GM19025 (cell line): ENCODE measurements around the gene PBRM1.
"Not testable (repeated sequence)": the region's sequence is repeated elsewhere in the genome, so short reads cannot be mapped to it uniquely, and the experiment has no call there.

Experiments used
- ATAC-seq: cut with Tn5 transposase; IDR thresholded peaks from one replicate; pipeline ENCODE4 v1.9.1; 2021; ENCODE audit warnings: mild to moderate bottlenecking, low read depth, moderate library complexity; ENCODE audit not compliant: unreplicated experiment

PBRM1 gene

GRCh38 chr3:52685709-52686691 lies at the start of gene PBRM1, which contains the start of gene GNL3:
Gene PBRM1, minus strand, starts transcription at chr3:52685913.
Gene GNL3, plus strand, starts transcription at chr3:52686032. Its CDS starts 61 bp downstream, at chr3:52686093.
- peak; percentile 72 for ATAC-seq

DNA sequence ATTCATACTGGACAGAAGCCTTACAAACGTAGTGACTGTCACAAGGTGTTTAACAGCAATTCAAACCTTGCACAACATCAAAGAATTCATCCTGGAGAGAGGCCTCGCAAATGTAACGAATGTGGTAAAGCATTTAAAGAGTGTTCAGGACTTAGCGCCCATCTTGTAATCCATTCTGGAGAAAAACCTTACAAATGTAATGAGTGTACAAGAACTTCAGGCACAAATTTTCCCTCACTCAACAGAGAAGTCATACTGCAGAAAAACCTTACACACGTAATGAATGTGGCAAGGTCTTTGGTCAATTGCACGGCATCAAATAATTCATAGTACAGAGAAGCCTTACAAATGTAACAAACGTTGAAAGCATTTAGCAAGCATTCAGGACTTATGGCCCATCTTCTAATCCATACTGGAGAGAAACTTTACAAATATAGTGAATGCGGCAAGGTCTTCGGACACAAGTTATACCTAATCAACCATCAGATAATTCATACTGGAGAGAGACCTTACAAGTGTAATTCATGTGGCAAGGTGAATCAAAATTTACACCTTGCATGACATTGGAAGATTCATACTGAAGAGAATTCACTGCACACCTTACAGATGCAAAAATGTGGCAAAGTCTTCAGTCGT lies 47.7 kb upstream of the PBRM1 start:
- ATAC-seq: no peak

- ATAC-seq: no peak
Observed at GRCh38 chr3:52731590-52731989, 45.9 kb upstream of the PBRM1 start.

GRCh38 chr3:52730681-52731080 lies 45.0 kb upstream of the PBRM1 start:
- no peak for ATAC-seq

GRCh38 chr3:52728753-52729152 lies 43.0 kb upstream of the PBRM1 start:
- ATAC-seq: not testable (repeated sequence)

- no peak for ATAC-seq
Observed at GRCh38 chr3:52724511-52724910, 38.8 kb upstream of the PBRM1 start.

DNA sequence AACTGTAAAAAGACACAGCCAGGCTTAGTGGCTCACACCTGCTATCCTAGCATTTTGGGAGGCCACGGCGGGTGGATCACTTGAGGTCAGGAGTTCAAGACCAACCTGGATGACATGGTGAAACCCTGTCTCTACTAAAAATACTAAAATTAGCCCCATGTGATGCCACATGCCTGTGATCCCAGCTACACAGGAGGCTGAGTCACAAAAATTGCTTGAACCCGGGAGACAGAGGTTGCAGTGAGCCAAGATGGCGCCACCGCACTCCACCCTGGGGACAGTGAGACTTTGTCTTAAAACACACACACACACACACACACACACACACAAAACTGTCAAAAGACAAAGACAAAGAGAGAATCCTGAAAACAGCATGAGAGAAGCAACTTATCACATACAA lies 38.2 kb upstream of the PBRM1 start:
- ATAC-seq: no peak

- no peak for ATAC-seq
Observed at GRCh38 chr3:52722491-52722890, 36.8 kb upstream of the PBRM1 start.

DNA sequence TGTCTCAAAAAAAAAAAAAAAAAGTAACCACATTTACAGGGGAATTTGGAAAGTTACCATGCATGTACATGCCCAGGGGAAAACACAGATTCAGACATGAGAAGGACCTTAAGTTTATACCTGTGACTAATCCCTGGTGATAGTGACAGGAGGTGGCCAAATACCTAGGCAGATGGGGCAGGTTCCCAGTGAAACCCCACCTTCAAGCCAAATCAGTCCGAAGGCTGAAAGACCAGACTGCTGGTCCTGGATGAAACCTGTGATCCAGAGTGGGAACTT lies 36.0 kb upstream of the PBRM1 start:
- no peak for ATAC-seq

- ATAC-seq: no peak
Observed at GRCh38 chr3:52721002-52721729, 35.5 kb upstream of the PBRM1 start.

GRCh38 chr3:52719618-52720017 lies 33.9 kb upstream of the PBRM1 start:
- no peak for ATAC-seq

DNA sequence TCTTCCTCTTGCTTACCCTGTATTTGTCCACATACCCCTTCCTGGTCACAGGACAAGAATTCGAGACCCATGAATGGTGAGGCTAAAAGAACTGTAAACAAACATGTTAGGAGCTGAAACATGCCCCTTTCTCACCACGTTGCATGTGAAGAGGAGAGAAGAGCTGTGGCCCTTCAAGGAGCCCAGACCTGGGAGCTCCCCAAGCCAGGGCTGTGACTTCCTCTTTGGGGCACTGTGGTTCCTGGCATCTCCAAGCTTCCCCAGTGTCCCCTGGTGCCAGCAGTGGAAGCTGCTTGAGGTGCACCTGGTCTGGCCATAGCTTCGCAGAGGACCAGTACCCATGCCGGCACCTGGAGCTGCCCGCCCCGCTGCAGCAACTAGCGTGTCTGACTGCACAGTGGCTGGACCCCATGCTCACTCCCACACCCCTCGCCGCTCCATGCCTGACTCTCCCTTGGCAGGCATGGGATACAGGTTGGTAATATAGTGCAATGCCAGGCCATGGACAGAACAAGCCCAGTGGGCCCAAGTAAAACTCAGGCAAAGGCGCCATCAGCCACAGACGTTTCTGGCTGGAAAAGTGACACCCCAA lies 30.1 kb upstream of the PBRM1 start:
- ATAC-seq: no peak

DNA sequence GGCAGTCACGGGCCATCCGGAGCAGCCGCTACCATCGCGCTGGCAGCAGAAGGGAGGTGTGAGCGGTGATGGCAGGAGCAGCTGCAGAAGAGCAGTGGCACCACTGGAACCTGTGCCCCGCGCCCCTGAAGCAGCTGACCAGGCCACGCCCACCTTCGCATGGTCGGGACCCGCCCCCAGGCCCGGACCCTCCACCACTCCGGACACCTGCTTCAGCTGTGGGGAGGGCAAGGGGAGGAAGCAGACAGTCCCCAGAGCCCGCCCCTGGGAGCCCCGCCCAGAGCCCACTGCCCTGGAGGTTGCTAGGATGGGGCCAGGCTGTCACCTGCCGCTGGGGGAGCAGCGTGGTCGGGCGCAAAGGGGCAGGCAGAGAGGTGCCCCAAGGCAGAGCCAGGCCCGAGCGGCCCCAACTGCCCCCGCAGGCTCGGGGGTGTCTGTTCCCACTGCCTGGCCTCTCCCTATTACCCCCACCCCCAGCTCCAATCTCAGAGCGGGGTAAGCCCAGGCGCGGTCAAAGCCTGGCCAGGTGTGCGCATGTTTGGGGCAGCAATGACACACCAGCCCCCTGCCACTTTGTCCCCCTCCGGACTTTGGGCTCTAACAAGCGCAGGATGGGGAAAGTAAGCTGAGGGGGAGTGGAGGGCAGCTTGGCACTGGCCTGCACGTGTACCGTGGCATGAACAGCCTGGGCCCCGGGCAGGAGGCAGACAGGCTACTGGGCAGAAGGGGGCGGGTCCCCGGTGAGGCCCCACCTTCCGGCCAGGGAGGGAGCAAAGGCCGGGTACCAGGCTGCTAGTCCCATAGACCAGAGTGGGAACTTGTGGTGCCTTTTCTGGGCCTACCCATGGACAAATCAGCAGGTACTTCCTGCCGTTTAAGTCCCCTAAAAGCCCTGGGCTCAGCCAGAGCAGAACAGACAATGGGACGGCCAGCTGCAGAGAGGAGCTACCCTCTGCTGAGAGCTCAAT lies 28.9 kb upstream of the PBRM1 start:
- no peak for ATAC-seq

DNA sequence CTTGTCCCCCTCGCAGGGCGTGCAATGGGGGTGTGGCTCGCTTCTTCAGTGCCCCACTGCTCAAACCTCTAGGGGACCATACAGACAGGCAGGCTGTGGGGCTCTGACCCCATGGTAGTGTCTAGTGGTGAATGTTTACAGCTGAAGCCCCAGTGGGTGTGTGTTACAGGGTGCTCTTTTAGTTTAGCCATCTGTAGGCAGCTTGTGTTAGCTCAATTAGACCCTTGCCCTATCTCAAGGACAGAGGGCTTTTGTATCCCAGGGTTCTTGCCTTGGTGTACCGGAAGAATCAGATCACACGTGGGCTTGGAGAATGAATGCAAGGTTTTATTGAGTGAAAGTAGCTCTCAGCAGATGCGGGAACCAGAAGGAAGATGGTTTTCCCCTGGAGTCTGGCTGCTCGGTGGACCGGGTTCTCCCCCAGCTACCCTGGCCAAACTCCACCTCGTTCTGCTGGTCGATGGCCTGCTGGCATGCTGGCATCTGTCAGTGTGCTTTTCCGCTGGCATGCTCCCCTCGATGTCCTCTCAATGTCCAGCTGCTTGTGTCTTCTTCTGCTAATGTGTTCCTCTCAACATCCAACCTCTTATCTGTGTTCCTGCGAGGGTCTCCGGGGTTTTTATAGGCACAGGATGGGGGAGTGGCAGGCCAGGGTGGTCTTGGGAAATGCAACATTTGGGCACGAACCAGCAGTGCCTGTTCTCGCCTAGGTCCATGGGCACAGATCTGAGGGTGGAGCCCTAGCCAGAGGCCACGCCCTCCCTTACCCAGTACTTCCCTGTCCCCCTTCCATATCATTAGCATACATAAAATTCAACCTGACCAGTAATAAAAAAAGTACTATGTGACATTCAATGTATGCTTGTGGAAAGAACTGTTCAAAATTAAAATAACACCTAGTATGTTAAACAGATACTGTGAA lies 26.8 kb upstream of the PBRM1 start:
- ATAC-seq: no peak

GRCh38 chr3:52710512-52710911 lies 24.8 kb upstream of the PBRM1 start:
- ATAC-seq: no peak

DNA sequence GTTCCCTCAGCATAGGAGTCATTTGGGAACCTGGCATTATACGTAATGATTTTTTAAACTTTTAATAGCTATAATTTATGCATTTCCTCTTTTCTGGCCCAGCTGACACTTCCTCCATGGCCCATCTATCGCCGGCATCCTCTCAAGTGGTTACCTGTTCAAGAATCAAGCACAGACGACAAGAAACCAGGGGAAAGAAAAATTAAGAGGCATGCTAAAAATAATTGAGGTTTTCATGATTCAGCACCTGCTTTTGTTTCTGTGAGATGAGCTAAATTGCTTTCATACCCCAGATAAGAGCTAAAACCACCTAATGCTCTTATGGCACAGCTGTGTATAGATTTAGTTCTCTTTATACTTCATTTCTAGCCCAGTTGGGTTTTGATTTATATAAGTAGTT lies 21.9 kb upstream of the PBRM1 start:
- no peak for ATAC-seq

- peak; percentile 78 for ATAC-seq
Observed at GRCh38 chr3:52705688-52706686, 20.3 kb upstream of the PBRM1 start, which contains the start of the genes GLT8D1 and SPCS1. Gene GLT8D1, minus strand, starts transcription at chr3:52705791. Its CDS starts 5,331 bp downstream, at chr3:52700460. Gene SPCS1, plus strand, starts transcription at chr3:52706106. Its CDS starts 141 bp downstream, at chr3:52706247.

DNA sequence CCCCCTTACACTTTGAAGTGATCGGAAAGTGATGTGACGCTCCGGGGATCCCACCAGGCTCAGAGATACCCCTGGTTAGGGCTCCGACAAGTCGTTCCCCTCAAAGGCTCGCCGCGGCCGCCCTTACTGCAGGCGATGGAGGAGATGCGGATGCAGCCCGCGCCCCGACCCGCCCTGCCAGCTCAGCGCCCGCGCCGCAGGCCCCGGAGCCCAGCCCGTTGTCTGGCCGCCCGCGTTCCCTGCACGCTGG lies 19.6 kb upstream of the PBRM1 start:
- ATAC-seq: no peak
